LNCaP clone FGC (cell line): Measurements from ENCODE around the gene GABRD.

Source experiments
- DNase-seq: peaks from one replicate; pipeline ENCODE4 v3.0.0-alpha.2; 2011; ENCODE audit warnings: low read depth
- H3K4me3 ChIP-seq: 2 replicates; pipeline ENCODE4 v1.5.1; 2011; ENCODE audit warnings: mild to moderate bottlenecking, low read depth, low read length, control low read depth
- TF ChIP-seq, protein P1 (sequence below): IDR thresholded peaks from 2 replicates; pipeline ENCODE4 v1.5.1; 2012; ENCODE audit warnings: mild to moderate bottlenecking; ENCODE audit not compliant: control insufficient read depth, insufficient read depth; ENCODE audit errors: extremely low read depth

GABRD gene

DNA sequence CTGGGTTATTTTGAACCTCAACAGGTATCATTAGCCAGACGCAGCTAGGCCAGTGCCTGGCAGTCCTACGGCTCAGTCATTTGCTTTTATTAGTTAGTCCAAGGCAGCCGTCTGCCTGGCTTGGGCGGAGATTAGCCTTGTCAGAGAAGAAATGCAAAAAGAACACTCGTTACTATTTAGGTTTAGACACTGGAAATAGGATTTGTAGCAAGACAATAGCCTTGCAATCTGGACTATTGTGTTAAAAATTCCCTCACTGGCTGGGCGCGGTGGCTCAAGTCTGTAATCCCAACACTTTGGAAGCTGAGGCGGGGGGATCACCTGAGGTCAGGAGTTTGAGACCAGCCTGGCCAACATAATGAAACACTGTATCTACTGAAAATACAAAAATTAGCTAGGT, 20.1 kb downstream of the GABRD start:
- TF ChIP-seq, protein P1, sequence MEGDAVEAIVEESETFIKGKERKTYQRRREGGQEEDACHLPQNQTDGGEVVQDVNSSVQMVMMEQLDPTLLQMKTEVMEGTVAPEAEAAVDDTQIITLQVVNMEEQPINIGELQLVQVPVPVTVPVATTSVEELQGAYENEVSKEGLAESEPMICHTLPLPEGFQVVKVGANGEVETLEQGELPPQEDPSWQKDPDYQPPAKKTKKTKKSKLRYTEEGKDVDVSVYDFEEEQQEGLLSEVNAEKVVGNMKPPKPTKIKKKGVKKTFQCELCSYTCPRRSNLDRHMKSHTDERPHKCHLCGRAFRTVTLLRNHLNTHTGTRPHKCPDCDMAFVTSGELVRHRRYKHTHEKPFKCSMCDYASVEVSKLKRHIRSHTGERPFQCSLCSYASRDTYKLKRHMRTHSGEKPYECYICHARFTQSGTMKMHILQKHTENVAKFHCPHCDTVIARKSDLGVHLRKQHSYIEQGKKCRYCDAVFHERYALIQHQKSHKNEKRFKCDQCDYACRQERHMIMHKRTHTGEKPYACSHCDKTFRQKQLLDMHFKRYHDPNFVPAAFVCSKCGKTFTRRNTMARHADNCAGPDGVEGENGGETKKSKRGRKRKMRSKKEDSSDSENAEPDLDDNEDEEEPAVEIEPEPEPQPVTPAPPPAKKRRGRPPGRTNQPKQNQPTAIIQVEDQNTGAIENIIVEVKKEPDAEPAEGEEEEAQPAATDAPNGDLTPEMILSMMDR: no peak
- no peak overlapping the region for H3K4me3 ChIP-seq
- DNase-seq: no peak

DNA sequence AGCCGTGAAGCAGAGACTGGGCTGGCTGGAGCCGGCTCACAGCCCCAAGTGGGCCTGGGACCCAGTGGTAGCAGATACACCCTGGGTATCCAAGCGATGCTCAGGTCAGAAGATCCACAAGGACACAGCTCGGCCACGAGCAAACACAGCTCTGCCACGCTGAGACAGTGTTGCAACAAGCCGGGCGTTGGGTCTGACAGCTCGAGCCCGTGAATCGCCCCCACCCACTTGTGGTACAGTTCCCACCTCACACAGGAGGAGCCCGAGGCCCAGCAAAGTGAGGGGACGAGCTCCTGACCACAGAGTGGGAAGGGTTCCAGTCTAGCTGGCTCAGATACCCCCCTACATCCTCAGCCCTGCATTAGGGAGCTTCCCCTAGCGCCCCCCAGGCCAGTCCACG, 22.2 kb downstream of the GABRD start:
- no peak overlapping the region for H3K4me3 ChIP-seq
- no peak for DNase-seq
- TF ChIP-seq, protein P1: no peak

DNA sequence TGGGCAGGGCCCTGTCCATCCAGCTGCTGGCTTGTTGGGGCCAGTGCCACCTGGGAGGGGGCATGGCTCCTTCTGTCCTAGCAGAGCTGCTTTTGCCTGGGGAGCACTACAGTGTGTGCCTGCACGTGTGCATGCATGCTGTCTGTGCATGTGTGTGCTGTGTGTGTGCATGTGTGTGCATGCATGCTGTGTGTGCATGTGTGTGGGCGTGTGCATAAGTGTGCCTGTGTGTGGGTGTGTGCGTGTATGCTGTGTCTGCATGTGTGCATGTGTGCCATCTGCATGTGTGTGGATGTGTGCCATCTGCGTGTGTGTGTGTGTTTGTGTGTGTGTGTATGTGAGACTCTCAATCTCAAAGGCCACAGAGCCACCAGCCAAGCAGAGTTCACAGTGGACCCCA, 22.7 kb downstream of the GABRD start:
- no peak overlapping the region for H3K4me3 ChIP-seq
- TF ChIP-seq, protein P1: no peak
- DNase-seq: no peak

DNA sequence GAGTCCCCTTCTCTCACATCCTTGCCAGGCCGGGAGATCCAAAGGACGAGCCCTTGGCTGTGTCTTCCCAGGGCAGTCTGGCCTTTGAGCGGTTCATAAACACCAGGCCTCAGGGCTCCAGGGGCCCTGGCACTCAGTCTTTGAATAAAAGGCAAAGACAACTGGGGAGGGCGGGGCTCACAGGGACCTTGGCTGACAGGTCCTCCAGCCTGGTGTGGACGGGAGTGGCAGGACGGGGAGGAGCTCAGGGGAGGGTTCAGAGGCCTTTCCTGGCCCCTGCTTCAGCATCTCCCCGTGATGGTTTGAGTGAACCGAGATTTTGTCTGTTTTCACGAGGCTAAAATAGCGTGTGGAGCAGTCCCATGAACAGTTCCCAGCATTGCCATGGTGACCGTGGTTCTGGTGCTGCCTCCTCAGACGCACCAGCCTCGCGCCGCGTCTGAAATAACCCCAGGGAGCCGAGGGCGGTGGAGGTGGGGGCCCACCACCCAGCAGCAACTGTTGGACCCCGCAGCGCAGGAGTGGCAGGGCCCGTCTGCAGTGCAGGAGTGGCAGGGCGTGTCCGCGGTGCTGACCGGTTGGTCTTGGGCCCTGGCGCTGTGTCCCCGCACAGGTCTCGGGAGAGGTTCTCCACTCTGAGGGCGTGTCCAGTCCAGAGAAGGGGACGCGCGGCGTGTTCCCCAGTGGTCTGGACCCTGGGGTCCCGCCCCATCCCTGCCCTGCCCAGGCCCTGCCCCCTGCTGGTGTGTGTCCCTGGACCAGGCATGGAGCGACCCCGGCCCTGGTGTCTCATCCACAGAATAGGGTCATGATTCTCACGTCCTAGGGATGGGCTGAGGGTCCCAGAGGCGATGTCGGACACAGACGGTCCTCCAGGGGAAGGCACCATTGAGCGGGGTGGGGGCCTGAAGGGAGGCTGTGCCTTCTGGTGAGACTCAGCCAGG, 24.0 kb downstream of the GABRD start:
- TF ChIP-seq, protein P1: no peak
- no peak for DNase-seq
- no peak overlapping the region for H3K4me3 ChIP-seq

DNA sequence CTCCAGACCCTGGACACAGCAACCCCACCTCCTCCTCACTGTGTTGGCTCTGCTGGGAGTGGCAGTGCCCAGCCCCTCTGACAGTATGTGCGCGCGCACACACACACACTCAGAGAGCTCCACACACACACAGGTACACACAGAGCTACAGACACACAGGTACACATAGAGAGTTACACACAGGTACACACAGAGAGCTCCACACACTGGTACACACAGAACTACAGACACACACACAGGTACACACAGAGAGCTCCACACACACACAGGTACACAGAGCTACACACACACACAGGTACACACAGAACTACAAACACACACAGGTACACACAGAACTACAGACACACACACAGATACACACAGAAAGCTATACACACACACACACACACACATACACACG, 24.7 kb downstream of the GABRD start:
- DNase-seq: no peak
- no peak overlapping the region for H3K4me3 ChIP-seq
- TF ChIP-seq, protein P1: no peak

DNA sequence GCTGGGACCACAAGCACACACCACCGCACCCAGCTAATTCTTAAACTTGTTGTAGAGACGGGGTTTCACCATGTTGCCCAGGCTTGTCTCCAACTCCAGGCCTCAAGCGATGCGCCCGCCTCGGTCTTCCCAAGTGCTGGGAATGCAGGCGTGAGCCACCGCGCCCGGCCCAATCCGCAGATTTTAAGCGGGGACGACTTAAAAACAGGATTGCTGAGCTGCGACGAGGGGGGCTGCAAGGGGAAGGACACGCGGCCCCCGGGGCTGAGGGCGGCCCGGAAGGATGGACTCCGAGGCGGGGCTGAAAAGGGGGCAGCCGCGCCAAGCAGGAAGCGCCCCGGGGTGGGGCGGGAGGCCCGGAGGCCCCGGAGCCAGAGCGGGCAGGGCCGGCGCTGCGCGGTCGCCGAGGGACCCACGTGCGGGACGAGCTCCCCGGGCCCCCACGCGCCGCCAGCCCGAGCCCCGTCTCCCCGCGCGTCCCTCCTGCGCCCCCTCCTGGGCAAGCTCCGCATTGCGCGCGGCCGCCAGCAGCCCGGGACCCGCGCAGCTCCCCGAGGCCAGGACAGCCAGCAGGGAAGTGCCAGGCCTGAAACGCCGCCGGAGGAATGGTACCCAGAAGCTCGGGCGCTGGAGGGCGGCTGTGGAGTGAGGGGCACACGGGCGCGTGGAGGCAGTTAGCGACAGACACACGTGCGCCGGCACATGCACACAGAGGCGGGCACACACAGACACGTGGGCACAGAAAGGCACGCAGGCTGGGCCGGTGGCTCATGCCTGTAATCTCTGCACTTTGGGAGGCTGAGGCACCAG, 25.6 kb downstream of the GABRD start:
- DNase-seq: no peak
- TF ChIP-seq, protein P1: peak; percentile 98
- no peak overlapping the region for H3K4me3 ChIP-seq
